ENCODE measurements around the gene CASK. TPM values are rescaled to one million over a fixed set of nuclear protein-coding genes. Genes with fewer than 3 reads are reported as not detected.

CASK gene
- total RNA-seq, 1 donor from 2014 or later = 23.0 TPM

DNA sequence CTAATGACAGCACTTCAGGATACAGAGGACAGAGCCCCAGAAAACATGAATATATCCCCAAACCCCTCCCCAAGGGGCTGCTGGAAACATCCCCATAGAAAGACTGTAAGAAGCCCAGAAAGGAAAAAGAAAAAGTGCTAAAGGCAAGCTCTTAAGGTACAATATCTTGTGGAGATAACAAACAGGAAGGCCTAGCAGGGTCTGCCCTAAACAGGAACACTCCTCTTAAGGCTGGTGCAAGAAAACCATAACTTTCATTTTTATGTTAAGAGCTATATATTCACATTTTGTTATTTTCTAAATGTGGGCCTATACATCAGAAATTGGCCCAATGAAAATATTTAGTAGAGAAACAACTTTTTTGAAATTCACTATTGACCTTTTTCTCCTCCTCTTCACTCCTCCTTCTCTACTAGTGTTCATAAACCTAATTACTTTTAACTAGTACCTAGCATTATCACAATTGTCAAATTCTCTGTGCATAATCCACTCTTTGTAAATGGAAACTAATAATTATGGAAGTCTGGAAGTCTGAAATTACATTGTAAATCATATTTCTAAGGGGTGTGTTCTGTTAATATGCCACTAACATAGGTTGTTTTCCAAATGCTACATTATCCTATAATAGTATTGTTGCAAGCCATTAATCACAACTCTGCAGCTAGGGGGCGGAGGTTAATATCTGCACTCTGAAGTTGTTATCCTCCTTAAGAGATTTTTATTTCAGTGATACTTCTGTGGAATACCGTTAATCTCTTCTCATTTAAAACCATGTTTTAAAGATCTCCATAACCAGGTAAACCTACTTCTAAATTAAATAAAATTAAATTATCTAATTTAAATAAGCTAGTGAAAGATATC, 59.8 kb downstream of the CASK start:
- Mint-ChIP-seq H3K4me1 (peaks cover 20% of the 10 kb centered on the region), H3K27me3 (no peaks in the 10 kb centered on the region), H3K9me3 (no peaks in the 10 kb centered on the region), H3K27ac (no peak overlapping the region), H3K36me3 (ENCODE audit: low read depth) (no peaks in the 10 kb centered on the region), H3K4me3 (no peak overlapping the region)
- intact Hi-C loops (cut with micrococcal nuclease) = no loop called here
- ATAC-seq (ENCODE audit: low read depth) (no peak), DNase-seq (no peak)
- POLR2A ChIA-PET = no interaction called here
- CTCF ChIA-PET = no interaction called here
- TF ChIP-seq, protein P1, sequence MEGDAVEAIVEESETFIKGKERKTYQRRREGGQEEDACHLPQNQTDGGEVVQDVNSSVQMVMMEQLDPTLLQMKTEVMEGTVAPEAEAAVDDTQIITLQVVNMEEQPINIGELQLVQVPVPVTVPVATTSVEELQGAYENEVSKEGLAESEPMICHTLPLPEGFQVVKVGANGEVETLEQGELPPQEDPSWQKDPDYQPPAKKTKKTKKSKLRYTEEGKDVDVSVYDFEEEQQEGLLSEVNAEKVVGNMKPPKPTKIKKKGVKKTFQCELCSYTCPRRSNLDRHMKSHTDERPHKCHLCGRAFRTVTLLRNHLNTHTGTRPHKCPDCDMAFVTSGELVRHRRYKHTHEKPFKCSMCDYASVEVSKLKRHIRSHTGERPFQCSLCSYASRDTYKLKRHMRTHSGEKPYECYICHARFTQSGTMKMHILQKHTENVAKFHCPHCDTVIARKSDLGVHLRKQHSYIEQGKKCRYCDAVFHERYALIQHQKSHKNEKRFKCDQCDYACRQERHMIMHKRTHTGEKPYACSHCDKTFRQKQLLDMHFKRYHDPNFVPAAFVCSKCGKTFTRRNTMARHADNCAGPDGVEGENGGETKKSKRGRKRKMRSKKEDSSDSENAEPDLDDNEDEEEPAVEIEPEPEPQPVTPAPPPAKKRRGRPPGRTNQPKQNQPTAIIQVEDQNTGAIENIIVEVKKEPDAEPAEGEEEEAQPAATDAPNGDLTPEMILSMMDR (IDR thresholded peaks at IDR 0.05) = no peak

DNA sequence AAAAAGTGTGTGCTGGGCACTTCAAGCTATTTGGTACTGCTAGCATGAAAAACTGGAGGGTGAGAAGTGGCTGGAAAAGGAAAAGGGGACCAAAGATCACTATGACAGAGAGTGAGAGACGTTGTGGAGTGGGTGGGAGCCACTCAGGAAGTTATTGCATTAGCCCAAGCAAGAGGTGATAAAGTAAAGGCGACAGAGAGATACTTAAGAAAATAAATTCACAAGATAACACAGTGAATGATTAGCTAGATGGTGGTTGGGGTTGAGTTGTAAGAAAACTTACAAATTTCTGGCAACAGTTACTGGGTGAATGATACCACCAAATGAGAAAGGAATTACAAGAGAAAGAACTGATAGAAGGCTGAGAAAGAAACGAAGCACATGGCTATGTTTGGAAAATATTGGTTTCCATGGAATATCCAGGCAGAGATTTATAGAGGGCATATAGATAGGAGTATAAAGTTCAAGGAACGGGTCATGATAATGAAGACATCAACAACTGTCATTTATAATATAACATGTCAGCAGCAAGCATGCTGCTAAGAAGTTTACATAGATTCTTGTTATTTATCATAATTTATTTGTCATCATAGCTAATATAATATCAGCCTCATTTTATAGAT, 60.7 kb downstream of the CASK start:
- ChIA-PET POLR2A (no interaction called here), CTCF (no interaction called here)
- no peak for ATAC-seq (ENCODE audit: low read depth)
- Mint-ChIP-seq H3K4me1 (peaks cover 17% of the 10 kb centered on the region), H3K27ac (no peak overlapping the region), H3K27me3 (no peaks in the 10 kb centered on the region), H3K36me3 (ENCODE audit: low read depth) (peaks cover 2% of the 10 kb centered on the region), H3K9me3 (no peaks in the 10 kb centered on the region), H3K4me3 (no peak overlapping the region)
- TF ChIP-seq, protein P1 (IDR thresholded peaks at IDR 0.05) = no peak
- intact Hi-C loops (cut with micrococcal nuclease) = no loop called here
- no peak for DNase-seq

DNA sequence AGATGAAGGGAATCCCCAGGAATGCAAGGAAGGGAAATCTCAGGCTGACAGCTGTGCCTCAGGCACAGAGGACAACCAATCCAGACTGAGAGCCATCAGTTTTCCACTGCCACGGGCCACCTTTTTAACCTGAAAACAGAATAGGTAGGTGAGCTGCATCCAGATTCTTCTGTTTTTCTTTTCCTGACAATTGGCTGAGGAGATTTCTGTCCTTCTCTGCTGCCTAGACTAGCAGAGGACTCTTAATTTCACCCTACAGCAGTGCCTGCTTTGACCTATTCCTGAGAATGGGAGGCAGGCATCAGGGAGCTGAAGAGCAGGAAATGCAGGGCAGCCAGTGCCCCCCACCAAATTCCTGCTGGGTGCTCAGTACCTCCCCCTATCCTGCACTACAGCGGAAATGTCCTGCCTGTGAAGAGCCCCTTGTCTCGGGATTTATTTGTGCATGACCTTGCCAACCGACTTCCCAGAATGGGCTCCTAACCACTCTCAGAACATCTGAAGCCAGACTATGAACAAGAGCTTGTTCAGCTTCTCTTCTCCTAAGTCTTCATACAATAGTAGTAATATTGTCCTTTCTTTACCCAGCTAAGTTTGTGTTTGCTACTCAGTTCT, 65.1 kb downstream of the CASK start:
- Mint-ChIP-seq H3K27ac (no peak overlapping the region), H3K4me3 (no peak overlapping the region), H3K4me1 (peaks cover 16% of the 10 kb centered on the region), H3K9me3 (no peaks in the 10 kb centered on the region), H3K36me3 (ENCODE audit: low read depth) (peaks cover 2% of the 10 kb centered on the region), H3K27me3 (no peaks in the 10 kb centered on the region)
- intact Hi-C loops (cut with micrococcal nuclease) = no loop called here
- ATAC-seq (ENCODE audit: low read depth) (no peak), DNase-seq (no peak)
- POLR2A ChIA-PET = no interaction called here
- TF ChIP-seq, protein P1 (IDR thresholded peaks at IDR 0.05) = no peak
- CTCF ChIA-PET = no interaction called here

DNA sequence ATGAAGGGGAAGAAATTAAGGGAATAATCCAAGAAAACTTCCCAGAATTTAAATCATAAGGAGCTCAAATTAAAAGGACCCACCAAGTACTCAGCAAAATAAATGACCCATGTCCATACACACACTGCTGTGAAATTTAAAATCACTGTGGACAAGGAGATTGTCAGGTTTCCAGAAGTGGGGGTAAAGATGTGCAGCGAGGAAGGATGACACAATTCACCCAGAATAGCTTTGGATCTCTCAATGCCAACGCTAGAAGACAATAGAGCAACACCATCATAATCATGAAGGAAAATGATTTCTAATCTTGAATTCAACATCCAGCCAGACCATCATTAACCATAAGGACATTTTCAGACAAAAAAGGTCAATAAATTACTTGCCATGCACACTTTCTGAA, 65.7 kb downstream of the CASK start:
- no peaks in the 10 kb centered on the region for H3K27me3 Mint-ChIP-seq
- no peak overlapping the region for H3K27ac Mint-ChIP-seq
- intact Hi-C loops (cut with micrococcal nuclease) = no loop called here
- ATAC-seq (ENCODE audit: low read depth) (no peak), DNase-seq (no peak)
- H3K9me3 Mint-ChIP-seq = no peaks in the 10 kb centered on the region
- CTCF ChIA-PET = no interaction called here
- TF ChIP-seq, protein P1 (IDR thresholded peaks at IDR 0.05) = no peak
- no peak overlapping the region for H3K4me3 Mint-ChIP-seq
- H3K36me3 Mint-ChIP-seq (ENCODE audit: low read depth) = peaks cover 6% of the 10 kb centered on the region
- peaks cover 12% of the 10 kb centered on the region for H3K4me1 Mint-ChIP-seq
- POLR2A ChIA-PET = no interaction called here

DNA sequence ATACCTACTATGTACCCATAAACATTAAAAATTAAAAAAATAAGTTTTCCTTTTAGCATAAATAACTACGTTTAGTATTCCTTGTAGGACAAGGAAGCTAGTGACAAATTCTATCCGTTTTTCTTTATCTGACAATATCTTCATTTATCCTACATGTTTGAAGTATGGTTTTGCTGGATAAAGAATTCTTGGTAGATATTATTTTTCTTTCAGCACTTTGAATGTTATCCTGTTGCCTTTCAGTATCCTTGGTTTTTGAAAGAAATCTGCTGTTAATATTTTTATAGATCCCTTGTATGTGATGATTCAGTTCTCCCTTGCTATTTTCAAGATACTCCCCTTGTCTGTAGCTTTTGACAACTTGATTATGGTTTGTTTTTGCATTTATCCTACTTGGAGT, 76.6 kb downstream of the CASK start:
- TF ChIP-seq, protein P1 (IDR thresholded peaks at IDR 0.05) = no peak
- no peak for ATAC-seq (ENCODE audit: low read depth)
- peaks cover 18% of the 10 kb centered on the region for H3K9me3 Mint-ChIP-seq
- DNase-seq = no peak
- H3K36me3 Mint-ChIP-seq (ENCODE audit: low read depth) = peaks cover 59% of the 10 kb centered on the region
- POLR2A ChIA-PET = no interaction called here
- H3K4me3 Mint-ChIP-seq = no peak overlapping the region
- no peak overlapping the region for H3K27ac Mint-ChIP-seq
- no peaks in the 10 kb centered on the region for H3K27me3 Mint-ChIP-seq
- H3K4me1 Mint-ChIP-seq = no peaks in the 10 kb centered on the region
- CTCF ChIA-PET = no interaction called here
- intact Hi-C loops (cut with micrococcal nuclease) = no loop called here
